K562 (cell line): Measurements from ENCODE around the gene EPHX1. TPM values are rescaled to one million over a fixed set of nuclear protein-coding genes. Genes with fewer than 3 reads are reported as not detected.
"Not testable (repeated sequence)": the region's sequence is repeated elsewhere in the genome, so short reads cannot be mapped to it uniquely, and the experiment has no call there.

Experiments
- ATAC-seq: fragments of 200-7000 bp; cut with Tn5 transposase; 3 replicates; pipeline ENCODE4 v1.9.1; 2020; ENCODE audit warnings: moderate library complexity
- BruUV-seq: library from RNA; stranded (reverse); fragments of 400-500 nt; replicated peaks from 2 replicates; lab custom pipeline; 2021; lab: Mats Ljungman, UMichigan
- CTCF ChIA-PET: fragments of 300-600 bp; formaldehyde crosslinking; extraction: SDS; loops from one replicate; lab custom pipeline; 2021; ENCODE audit warnings: low intra/inter-chr PET ratio; lab: Yijun Ruan, JAX
- POLR2A ChIA-PET: fragments of 300-600, 350-650 bp; sonication (Branson Sonifier 250); formaldehyde crosslinking; extraction: SDS; loops from one replicate; lab custom pipeline; 2021; ENCODE audit warnings: antibody characterized with exemption, inconsistent platforms; lab: Yijun Ruan, JAX
- DNase-seq, 4 experiments: peaks; one replicate each; pipeline versions ENCODE4 v3.0.0 to v3.0.0-alpha.2; 2011 to 2018; ENCODE audit warnings: low spot score in 3 of 4, mixed read lengths in 3 of 4; ENCODE audit errors: extremely low read depth in 1 of 4
- FAIRE-seq: peaks from 2 replicates; lab custom pipeline; 2011; peaks lifted over from hg19 to GRCh38; lab: Jason Lieb, UNC
- H2AFZ ChIP-seq: 2 replicates; pipeline ENCODE4 v1.6.0; 2011; ENCODE audit warnings: low read depth, low read length, control low read depth, inconsistent platforms
- H3K27ac ChIP-seq: fragments of 200-600 bp; 3 replicates; pipeline ENCODE4 v1.8.0; 2011; ENCODE audit warnings: low read depth, mild to moderate bottlenecking, control low read depth, inconsistent platforms, low read length, moderate library complexity, mixed read lengths; ENCODE audit errors: extremely low read depth
- H3K27me3 ChIP-seq, 2 experiments: fragments of 300-600 bp in 1 of 2; 2 replicates in 1 of 2; 3 replicates in 1 of 2; pipeline versions ENCODE4 v1.6.0 to v1.8.0; 2011; ENCODE audit warnings: inconsistent platforms in 2 of 2, low read length in 2 of 2, mild to moderate bottlenecking in 1 of 2, mixed read lengths in 1 of 2, moderate library complexity in 1 of 2; ENCODE audit not compliant: control insufficient read depth in 2 of 2, insufficient read depth in 2 of 2
- H3K36me3 ChIP-seq: fragments of 300-600 bp; 3 replicates; pipeline ENCODE4 v1.8.0; 2011; ENCODE audit warnings: mild to moderate bottlenecking, low read length, inconsistent platforms; ENCODE audit not compliant: control insufficient read depth, insufficient read depth
- H3K4me1 ChIP-seq, 2 experiments: fragments of 200-600 bp in 1 of 2; replicated peaks in 1 of 2; 2 replicates in 1 of 2; 3 replicates in 1 of 2; pipeline versions ENCODE4 v1.5.1 to v1.8.0; 2011; ENCODE audit warnings: inconsistent platforms in 2 of 2, low read length in 2 of 2, mild to moderate bottlenecking in 1 of 2, mixed read lengths in 1 of 2, moderate library complexity in 1 of 2; ENCODE audit not compliant: control insufficient read depth in 2 of 2, insufficient read depth in 2 of 2
- H3K4me2 ChIP-seq: 2 replicates; pipeline ENCODE4 v1.6.1; 2011; ENCODE audit warnings: low read length, control low read depth, inconsistent platforms, mixed read lengths; ENCODE audit not compliant: insufficient read depth
- H3K4me3 ChIP-seq: fragments of 200-600 bp; sonication (generic), shearing (Covaris generic); 2 replicates; pipeline ENCODE4 v1.5.1; 2016; ENCODE audit warnings: control low read depth, inconsistent platforms
- H3K79me2 ChIP-seq: fragments of 200-600 bp; 3 replicates; pipeline ENCODE4 v1.8.0; 2011; ENCODE audit warnings: low read length, inconsistent platforms; ENCODE audit not compliant: control insufficient read depth, insufficient read depth
- H3K9ac ChIP-seq, 2 experiments: 2 replicates each; pipeline versions ENCODE4 v1.6.0 to v1.6.1; 2011; ENCODE audit warnings: low read depth in 2 of 2, low read length in 2 of 2, control low read depth in 1 of 2, inconsistent platforms in 1 of 2, mild to moderate bottlenecking in 1 of 2, mixed read lengths in 1 of 2; ENCODE audit not compliant: insufficient read depth in 1 of 2
- H3K9me1 ChIP-seq: one replicate; pipeline ENCODE4 v1.6.0; 2011; ENCODE audit warnings: inconsistent platforms, mild to moderate bottlenecking, low read length, moderate library complexity; ENCODE audit not compliant: control insufficient read depth, insufficient read depth
- H3K9me3 ChIP-seq: replicated peaks from 2 replicates; pipeline ENCODE4 v1.5.1; 2011; ENCODE audit warnings: low read depth, low read length, inconsistent platforms; ENCODE audit not compliant: control insufficient read depth, insufficient read depth
- H4K20me1 ChIP-seq: replicated peaks from 2 replicates; pipeline ENCODE4 v1.6.1; 2011; ENCODE audit warnings: low read length, inconsistent platforms, mixed read lengths; ENCODE audit not compliant: control insufficient read depth, insufficient read depth
- ATF7 ChIP-seq: fragments of 450-650 bp; IDR thresholded peaks from 2 replicates; pipeline ENCODE4 v1.7.1; 2014; ENCODE audit warnings: mild to moderate bottlenecking, moderate library complexity
- POLR2AphosphoS5 ChIP-seq: IDR thresholded peaks from 2 replicates; pipeline ENCODE4 v1.6.1; 2011; ENCODE audit warnings: mild to moderate bottlenecking, low read depth, low read length, moderate library complexity; ENCODE audit not compliant: control insufficient read depth, insufficient read depth
- RFX1 ChIP-seq: fragments of 450-650 bp; IDR thresholded peaks from 2 replicates; pipeline ENCODE4 v1.6.1; 2016; ENCODE audit warnings: mild to moderate bottlenecking, moderate library complexity
- SIX5 ChIP-seq, 2 experiments: IDR thresholded peaks; 2 replicates each; pipeline ENCODE4 v1.6.1; 2011; ENCODE audit warnings: low read length in 2 of 2, borderline replicate concordance in 1 of 2, low read depth in 1 of 2, mild to moderate bottlenecking in 1 of 2, moderate library complexity in 1 of 2; ENCODE audit not compliant: insufficient read depth in 1 of 2
- WGBS: fragments of 100-300 bp; shearing (Covaris generic); methylation state at CpG from one replicate; pipeline ENCODE4 v1.1.6; 2016; ENCODE audit warnings: low coverage, mixed read lengths; ENCODE audit not compliant: insufficient coverage; ENCODE audit errors: missing lambda C conversion rate; 5-methylcytosine and 5-hydroxymethylcytosine counted together
- in situ Hi-C: fragments of 300-500 bp; cut with MboI; formaldehyde crosslinking; loops from 4 replicates; pipeline ENCODE4 v1.15.0; 2018; ENCODE audit warnings: inconsistent platforms, mixed read lengths
- intact Hi-C: fragments of 100-400 bp; cut with micrococcal nuclease; formaldehyde crosslinking; loops from 2 replicates; pipeline ENCODE4 v1.14.2; 2022
- polyA plus RNA-seq, 8 experiments: library from polyadenylated mRNA; depleted of rRNA in 4 of 8; stranded (reverse) in 5 of 8; unstranded in 3 of 8; fragments of >200 nt; fragmentation: Nextera tagmentation in 2 of 8; fragmentation: Illumina TruSeq in 1 of 8; extraction: Ambion mirVana in 2 of 8; extraction: Trizol in 1 of 8; gene quantifications; 2 replicates each; pipeline versions ENCODE4 v1.2.1 to v1.2.3, GENCODE V29; 2011 to 2014; ENCODE audit warnings: inconsistent platforms in 1 of 8, missing spikeins in 1 of 8
- total RNA-seq, 7 experiments: library from RNA; depleted of rRNA in 6 of 7; stranded (reverse); fragments of >200 nt in 6 of 7; fragmentation: Illumina TruSeq in 2 of 7; extraction: Trizol in 2 of 7; gene quantifications; 2 replicates each; pipeline versions ENCODE4 v1.2.1 to v1.2.3, GENCODE V29; 2011 to 2021; ENCODE audit warnings: low replicate concordance in 1 of 7

Gene EPHX1
- total and polyA plus RNA-seq, 9 of the 15 experiments (the other 6 are each of a cell fraction or from before 2014, with no cell fraction given) = 0.21 to 27.0 (median 6.7) TPM

DNA sequence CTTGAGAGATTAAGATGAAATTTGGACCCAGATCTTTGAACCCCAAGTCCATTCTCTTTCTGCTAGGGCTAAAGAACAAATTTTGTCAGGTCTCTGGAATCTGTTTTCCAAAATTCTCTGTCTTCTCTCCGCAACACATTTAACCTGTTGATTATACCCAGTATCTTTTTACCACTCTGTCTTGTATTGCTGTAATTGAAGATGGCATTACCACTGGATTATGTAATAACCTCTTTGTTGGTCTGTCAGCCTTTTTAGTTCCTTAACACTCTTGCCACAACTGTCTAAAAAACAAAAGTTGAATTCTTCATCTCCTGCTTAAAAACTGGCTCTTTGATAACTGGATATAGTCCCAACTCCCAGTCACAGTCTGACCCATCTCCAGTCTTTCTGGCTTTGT is 29.3 kb upstream of the EPHX1 start:
- no peak overlapping the region for H3K27ac ChIP-seq
- WGBS = 87% methylated on average over 1 of the region's 1 CpG
- peaks cover 5 to 17% of the 10 kb centered on the region in 2 experiments; a peak in 4 of 5 replicates for H3K4me1 ChIP-seq
- H2AFZ ChIP-seq = no peak overlapping the region
- intact Hi-C loops = no loop called here
- no peak for TF ChIP-seq SIX5 (IDR thresholded peaks at IDR 0.05; ENCODE audit: borderline replicate concordance in 1 of 2, insufficient read depth in 1 of 2, low read depth in 1 of 2, low read length in 2 of 2)
- TF ChIP-seq POLR2AphosphoS5 = 0 out of 2 replicates have a peak, but pooled peaks have one; percentile 27
- no peak for TF ChIP-seq ATF7
- ChIA-PET POLR2A (interaction anchor here (0.7 to 4.0 kb wide), 4 partner anchors 10 to 319 kb away, joined by 3 to 64 read pairs (median 3); no protein-coding TSS in a partner anchor), CTCF (interaction anchor here (0.6 kb wide), 2 partner anchors 225 to 668 kb away, joined by 3 to 4 read pairs; no protein-coding TSS in a partner anchor)
- no peak for FAIRE-seq
- peaks cover 5% of the 10 kb centered on the region for H3K9me1 ChIP-seq
- H3K4me3 ChIP-seq = no peak overlapping the region
- H3K9me3 ChIP-seq = no peaks in the 10 kb centered on the region
- ATAC-seq = no peak
- H3K9ac ChIP-seq = peak overlapping the region in 1 of 2 experiments; percentile 6; a peak in 1 of 4 replicates
- H4K20me1 ChIP-seq = peaks cover 19% of the 10 kb centered on the region
- peaks cover 68% of the 10 kb centered on the region for H3K36me3 ChIP-seq
- in situ Hi-C loops = no loop called here
- DNase-seq = no peak
- peaks cover 76% of the 10 kb centered on the region for H3K79me2 ChIP-seq
- BruUV-seq = no TSS peak
- H3K27me3 ChIP-seq = no peaks in the 10 kb centered on the region
- H3K4me2 ChIP-seq = no peak overlapping the region

DNA sequence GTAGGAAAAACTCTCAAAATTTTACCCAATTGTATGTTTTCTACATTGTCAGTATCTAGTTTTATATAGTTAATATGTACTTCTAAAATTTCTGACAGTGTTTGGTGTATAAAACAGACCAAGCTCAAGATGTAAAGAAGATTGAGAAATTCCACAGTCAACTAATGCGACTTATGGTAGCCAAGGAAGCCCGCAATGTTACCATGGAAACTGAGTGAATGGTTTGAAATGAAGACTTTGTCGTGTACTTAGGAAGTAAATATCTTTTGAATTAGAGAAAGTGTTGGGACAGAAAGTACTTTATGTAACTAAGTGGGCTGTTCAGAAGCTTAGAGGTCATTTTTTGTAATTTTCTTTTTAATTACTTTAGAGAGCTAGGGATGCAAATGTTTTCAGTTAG is 20.8 kb upstream of the EPHX1 start:
- H4K20me1 ChIP-seq, H3K4me1 ChIP-seq, FAIRE-seq, H3K27me3 ChIP-seq, CTCF ChIA-PET, BruUV-seq, intact Hi-C loops, H2AFZ ChIP-seq, H3K9me1 ChIP-seq, H3K4me3 ChIP-seq, ATAC-seq, H3K9ac ChIP-seq, H3K27ac ChIP-seq, H3K9me3 ChIP-seq, DNase-seq, H3K4me2 ChIP-seq, in situ Hi-C loops: not testable (repeated sequence)
- Histone ChIP-seq H3K79me2 (peaks cover 30% of the 10 kb centered on the region), H3K36me3 (peaks cover 63% of the 10 kb centered on the region)
- POLR2A ChIA-PET = interaction anchor here (6.3 kb wide), 1 partner anchor 10 kb away, joined by 64 read pairs; the partner anchor contains the start of gene SRP9
- peak; percentile 77 for TF ChIP-seq RFX1
- 100% methylated on average over 1 of the region's 3 CpGs for WGBS
